GM12878 (cell line): Measurements from ENCODE around the gene SLC38A1. TPM values are rescaled to one million over a fixed set of nuclear protein-coding genes. Genes with fewer than 3 reads are reported as not detected.

Experiments used
- ATAC-seq: fragments of 200-7000 bp; cut with Tn5 transposase; 3 replicates; pipeline ENCODE4 v1.9.1; 2020; ENCODE audit warnings: mild to moderate bottlenecking, moderate library complexity
- BruUV-seq: library from RNA; stranded (reverse); fragments of 400-500 nt; replicated peaks from 2 replicates; lab custom pipeline; 2021; lab: Mats Ljungman, UMichigan
- CTCF ChIA-PET: fragments of 300-600 bp; sonication (Branson Sonifier 250); formaldehyde crosslinking; extraction: SDS; loops from one replicate; lab custom pipeline; 2021; ENCODE audit warnings: inconsistent platforms; lab: Yijun Ruan, JAX
- POLR2A ChIA-PET: fragments of 350-600 bp; formaldehyde crosslinking; extraction: SDS; loops from one replicate; lab custom pipeline; 2021; ENCODE audit warnings: inconsistent platforms; lab: Charles Lee
- RAD21 ChIA-PET: fragments of 300-600 bp; sonication (Branson Sonifier 250); formaldehyde crosslinking; loops from one replicate; lab custom pipeline; 2023; ENCODE audit warnings: antibody characterized with exemption; ENCODE audit not compliant: unreplicated experiment; lab: Charles Lee
- SMC1A ChIA-PET: fragments of 300-600 bp; sonication (Branson Sonifier 250); formaldehyde crosslinking; loops from one replicate; lab custom pipeline; 2023; ENCODE audit not compliant: unreplicated experiment, uncharacterized antibody; lab: Charles Lee
- DNase-seq: peaks from one replicate; pipeline ENCODE4 v3.0.0-alpha.2; 2011; ENCODE audit warnings: low read depth, low spot score
- FAIRE-seq: peaks from 3 replicates; lab custom pipeline; 2011; peaks lifted over from hg19 to GRCh38; lab: Jason Lieb, UNC
- H2AFZ ChIP-seq: 2 replicates; pipeline ENCODE4 v1.6.0; 2011; ENCODE audit warnings: low read depth, low read length, control low read depth; ENCODE audit not compliant: control insufficient read depth
- H3K27ac ChIP-seq: 2 replicates; pipeline ENCODE4 v1.5.1; 2011; ENCODE audit warnings: control low read depth; ENCODE audit not compliant: control insufficient read depth, insufficient read depth
- H3K27me3 ChIP-seq, 2 experiments: replicated peaks in 1 of 2; 2 replicates each; pipeline versions ENCODE4 v1.6.0 to v1.6.1; 2011; ENCODE audit warnings: low read length in 1 of 2; ENCODE audit not compliant: control insufficient read depth in 2 of 2, insufficient read depth in 2 of 2
- H3K36me3 ChIP-seq, 2 experiments: 2 replicates each; pipeline ENCODE4 v1.5.1; 2011; ENCODE audit warnings: low read length in 1 of 2; ENCODE audit not compliant: control insufficient read depth in 2 of 2, insufficient read depth in 2 of 2
- H3K4me1 ChIP-seq: 2 replicates; pipeline ENCODE4 v1.6.1; 2011; ENCODE audit warnings: mild to moderate bottlenecking, low read length, moderate library complexity, mixed read lengths; ENCODE audit not compliant: control insufficient read depth, insufficient read depth
- H3K4me2 ChIP-seq: 2 replicates; pipeline ENCODE4 v1.6.0; 2011; ENCODE audit warnings: control low read depth; ENCODE audit not compliant: control insufficient read depth, insufficient read depth
- H3K4me3 ChIP-seq: fragments of 200-600 bp; sonication (generic); 2 replicates; pipeline ENCODE4 v1.5.1; 2016
- H3K79me2 ChIP-seq: 2 replicates; pipeline ENCODE4 v1.6.0; 2011; ENCODE audit warnings: low read length; ENCODE audit not compliant: control insufficient read depth, insufficient read depth
- H3K9ac ChIP-seq: 2 replicates; pipeline ENCODE4 v1.8.0; 2011; ENCODE audit warnings: low read length, control low read depth, mixed read lengths; ENCODE audit not compliant: control insufficient read depth, insufficient read depth
- H3K9me3 ChIP-seq: replicated peaks from 3 replicates; pipeline ENCODE4 v1.5.1; 2011; ENCODE audit warnings: mild to moderate bottlenecking, low read length; ENCODE audit not compliant: control insufficient read depth, insufficient read depth
- H4K20me1 ChIP-seq: 2 replicates; pipeline ENCODE4 v1.6.0; 2011; ENCODE audit not compliant: control insufficient read depth, insufficient read depth
- ATF7 ChIP-seq: fragments of 450-650 bp; IDR thresholded peaks from 2 replicates; pipeline ENCODE4 v1.6.1; 2016; ENCODE audit warnings: low read depth, mild to moderate bottlenecking
- BHLHE40 ChIP-seq, 2 experiments: fragments of 450-650 bp in 1 of 2; IDR thresholded peaks; 2 replicates each; pipeline ENCODE4 v1.6.1; 2011 to 2017; ENCODE audit warnings: low read depth in 2 of 2, borderline replicate concordance in 1 of 2, improper control_type of control experiment in 1 of 2, low read length in 1 of 2, mild to moderate bottlenecking in 1 of 2
- NR2C1 ChIP-seq: fragments of 450-650 bp; IDR thresholded peaks from 2 replicates; pipeline ENCODE4 v1.6.1; 2017; ENCODE audit warnings: antibody characterized with exemption, mild to moderate bottlenecking, moderate library complexity
- PRDM15 ChIP-seq: fragments of 450-650 bp; formaldehyde crosslinking; IDR thresholded peaks from 2 replicates; pipeline ENCODE4 v1.4.0; 2020; ENCODE audit warnings: mild to moderate bottlenecking, moderate library complexity
- SMAD5 ChIP-seq: IDR thresholded peaks from 2 replicates; pipeline ENCODE4 v1.6.1; 2016; ENCODE audit warnings: antibody characterized with exemption, low read depth
- STAT1 ChIP-seq: fragments of 450-650 bp; conservative IDR thresholded peaks from 2 replicates; pipeline ENCODE4 v1.6.1; 2014; ENCODE audit warnings: antibody characterized with exemption, mild to moderate bottlenecking
- TCF3 ChIP-seq: IDR thresholded peaks from 2 replicates; pipeline ENCODE4 v1.6.1; 2012; ENCODE audit warnings: low read depth, mild to moderate bottlenecking, low read length, borderline replicate concordance; ENCODE audit not compliant: insufficient read depth
- ZNF207 ChIP-seq: fragments of 450-650 bp; IDR thresholded peaks from 2 replicates; pipeline ENCODE4 v1.6.1; 2014; ENCODE audit warnings: antibody characterized with exemption, mild to moderate bottlenecking, borderline replicate concordance
- WGBS: methylation state at CpG from one replicate; pipeline ENCODE4 v1.1.6; 2016; ENCODE audit warnings: low lambda C conversion rate; ENCODE audit not compliant: insufficient replicate concordance, insufficient coverage; ENCODE audit errors: missing lambda C conversion rate; 5-methylcytosine and 5-hydroxymethylcytosine counted together
- in situ Hi-C: fragments of 300-500 bp; cut with MboI; formaldehyde crosslinking; loops from 9 replicates; pipeline ENCODE4 v1.14.3; 2018; ENCODE audit warnings: mixed read lengths
- intact Hi-C: fragments of 100-400 bp; cut with micrococcal nuclease; formaldehyde crosslinking; loops from one replicate; pipeline ENCODE4 v1.14.2; 2022; ENCODE audit not compliant: unreplicated experiment
- polyA plus RNA-seq, 11 experiments: library from polyadenylated mRNA; depleted of rRNA in 4 of 11; unstranded in 6 of 11; stranded (reverse) in 5 of 11; fragments of >200 nt; fragmentation: Nextera tagmentation in 4 of 11; fragmentation: Illumina TruSeq in 1 of 11; extraction: Ambion mirVana in 4 of 11; extraction: Trizol in 1 of 11; gene quantifications; 1 replicate in 1 of 11; 2 replicates in 10 of 11; pipeline versions ENCODE4 v1.2.1 to v1.2.3, GENCODE V29; 2011 to 2016; ENCODE audit warnings: inconsistent platforms in 2 of 11, missing spikeins in 2 of 11, low read depth in 1 of 11
- total RNA-seq, 4 experiments: library from RNA; depleted of rRNA in 3 of 4; stranded (reverse); fragments of >200 nt in 3 of 4; fragmentation: Illumina TruSeq in 1 of 4; extraction: Trizol in 1 of 4; gene quantifications; 2 replicates each; pipeline versions ENCODE4 v1.2.1 to v1.2.3, GENCODE V29; 2013 to 2021
- TF ChIP-seq, protein P1 (sequence below): fragments of 450-650 bp; IDR thresholded peaks from 2 replicates; pipeline ENCODE4 v1.6.1; 2016; ENCODE audit warnings: mild to moderate bottlenecking, moderate library complexity, borderline replicate concordance
- TF ChIP-seq, protein P2 (sequence below): fragments of 450-650 bp; formaldehyde crosslinking; IDR thresholded peaks from 2 replicates; pipeline ENCODE4 v1.4.0; 2022; ENCODE audit warnings: mild to moderate bottlenecking, moderate library complexity

The SLC38A1 gene
- total and polyA plus RNA-seq, 10 of the 15 experiments (the other 5 are each of a cell fraction or from before 2014, with no cell fraction given): 38.1 to 191 (median 144) TPM

GRCh38 chr12:46134205-46134811 lies 134.5 kb downstream of the SLC38A1 start:
- Histone ChIP-seq H3K4me1 (no peaks in the 10 kb centered on the region), H3K4me2 (no peak overlapping the region), H3K9ac (no peak overlapping the region), H3K27ac (no peak overlapping the region), H3K79me2 (no peaks in the 10 kb centered on the region), H3K9me3 (no peaks in the 10 kb centered on the region), H3K27me3 (no peaks in the 10 kb centered on the region; a peak in 1 of 4 replicates), H3K4me3 (no peak overlapping the region), H2AFZ (no peak overlapping the region), H4K20me1 (no peaks in the 10 kb centered on the region), H3K36me3 (no peaks in the 10 kb centered on the region)
- SMC1A ChIA-PET: interaction anchor here (0.8 to 2.0 kb wide), 2 partner anchors 9 to 25 kb away, joined by 5 to 8 read pairs; no protein-coding TSS in a partner anchor
- no peak for FAIRE-seq
- BruUV-seq: no TSS peak
- in situ Hi-C loops: loop anchor here (25.0 kb wide), 2 partner anchors 528 to 878 kb away; no protein-coding TSS in a partner anchor
- WGBS: 18% methylated on average over 2 of the region's 2 CpGs
- POLR2A ChIA-PET: no interaction called here
- no peak for ATAC-seq
- RAD21 ChIA-PET: interaction anchor here (1.0 kb wide), 1 partner anchor 10 kb away, joined by 6 read pairs; no protein-coding TSS in a partner anchor
- no peak for DNase-seq
- intact Hi-C loops: loop anchor here (5.0 kb wide), 2 partner anchors 142 to 528 kb away; partner anchors contain the start of gene SCAF11
- CTCF ChIA-PET: interaction anchor here (1.2 to 4.1 kb wide), 2 partner anchors 9 to 65 kb away, joined by 3 to 30 read pairs; no protein-coding TSS in a partner anchor
- TF ChIP-seq SMAD5 (no peak), PRDM15 (CRISPR knock-in tag) (no peak), ZNF207 (no peak), TCF3 (no peak), NR2C1 (no peak), BHLHE40 (IDR thresholded peaks at IDR 0.05; ENCODE audit: borderline replicate concordance in 1 of 2, low read depth in 2 of 2, low read length in 1 of 2) (no peak), STAT1 (no peak), ATF7 (no peak)
- TF ChIP-seq, protein P1, sequence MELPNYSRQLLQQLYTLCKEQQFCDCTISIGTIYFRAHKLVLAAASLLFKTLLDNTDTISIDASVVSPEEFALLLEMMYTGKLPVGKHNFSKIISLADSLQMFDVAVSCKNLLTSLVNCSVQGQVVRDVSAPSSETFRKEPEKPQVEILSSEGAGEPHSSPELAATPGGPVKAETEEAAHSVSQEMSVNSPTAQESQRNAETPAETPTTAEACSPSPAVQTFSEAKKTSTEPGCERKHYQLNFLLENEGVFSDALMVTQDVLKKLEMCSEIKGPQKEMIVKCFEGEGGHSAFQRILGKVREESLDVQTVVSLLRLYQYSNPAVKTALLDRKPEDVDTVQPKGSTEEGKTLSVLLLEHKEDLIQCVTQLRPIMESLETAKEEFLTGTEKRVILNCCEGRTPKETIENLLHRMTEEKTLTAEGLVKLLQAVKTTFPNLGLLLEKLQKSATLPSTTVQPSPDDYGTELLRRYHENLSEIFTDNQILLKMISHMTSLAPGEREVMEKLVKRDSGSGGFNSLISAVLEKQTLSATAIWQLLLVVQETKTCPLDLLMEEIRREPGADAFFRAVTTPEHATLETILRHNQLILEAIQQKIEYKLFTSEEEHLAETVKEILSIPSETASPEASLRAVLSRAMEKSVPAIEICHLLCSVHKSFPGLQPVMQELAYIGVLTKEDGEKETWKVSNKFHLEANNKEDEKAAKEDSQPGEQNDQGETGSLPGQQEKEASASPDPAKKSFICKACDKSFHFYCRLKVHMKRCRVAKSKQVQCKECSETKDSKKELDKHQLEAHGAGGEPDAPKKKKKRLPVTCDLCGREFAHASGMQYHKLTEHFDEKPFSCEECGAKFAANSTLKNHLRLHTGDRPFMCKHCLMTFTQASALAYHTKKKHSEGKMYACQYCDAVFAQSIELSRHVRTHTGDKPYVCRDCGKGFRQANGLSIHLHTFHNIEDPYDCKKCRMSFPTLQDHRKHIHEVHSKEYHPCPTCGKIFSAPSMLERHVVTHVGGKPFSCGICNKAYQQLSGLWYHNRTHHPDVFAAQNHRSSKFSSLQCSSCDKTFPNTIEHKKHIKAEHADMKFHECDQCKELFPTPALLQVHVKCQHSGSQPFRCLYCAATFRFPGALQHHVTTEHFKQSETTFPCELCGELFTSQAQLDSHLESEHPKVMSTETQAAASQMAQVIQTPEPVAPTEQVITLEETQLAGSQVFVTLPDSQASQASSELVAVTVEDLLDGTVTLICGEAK: no peak
- TF ChIP-seq, protein P2, sequence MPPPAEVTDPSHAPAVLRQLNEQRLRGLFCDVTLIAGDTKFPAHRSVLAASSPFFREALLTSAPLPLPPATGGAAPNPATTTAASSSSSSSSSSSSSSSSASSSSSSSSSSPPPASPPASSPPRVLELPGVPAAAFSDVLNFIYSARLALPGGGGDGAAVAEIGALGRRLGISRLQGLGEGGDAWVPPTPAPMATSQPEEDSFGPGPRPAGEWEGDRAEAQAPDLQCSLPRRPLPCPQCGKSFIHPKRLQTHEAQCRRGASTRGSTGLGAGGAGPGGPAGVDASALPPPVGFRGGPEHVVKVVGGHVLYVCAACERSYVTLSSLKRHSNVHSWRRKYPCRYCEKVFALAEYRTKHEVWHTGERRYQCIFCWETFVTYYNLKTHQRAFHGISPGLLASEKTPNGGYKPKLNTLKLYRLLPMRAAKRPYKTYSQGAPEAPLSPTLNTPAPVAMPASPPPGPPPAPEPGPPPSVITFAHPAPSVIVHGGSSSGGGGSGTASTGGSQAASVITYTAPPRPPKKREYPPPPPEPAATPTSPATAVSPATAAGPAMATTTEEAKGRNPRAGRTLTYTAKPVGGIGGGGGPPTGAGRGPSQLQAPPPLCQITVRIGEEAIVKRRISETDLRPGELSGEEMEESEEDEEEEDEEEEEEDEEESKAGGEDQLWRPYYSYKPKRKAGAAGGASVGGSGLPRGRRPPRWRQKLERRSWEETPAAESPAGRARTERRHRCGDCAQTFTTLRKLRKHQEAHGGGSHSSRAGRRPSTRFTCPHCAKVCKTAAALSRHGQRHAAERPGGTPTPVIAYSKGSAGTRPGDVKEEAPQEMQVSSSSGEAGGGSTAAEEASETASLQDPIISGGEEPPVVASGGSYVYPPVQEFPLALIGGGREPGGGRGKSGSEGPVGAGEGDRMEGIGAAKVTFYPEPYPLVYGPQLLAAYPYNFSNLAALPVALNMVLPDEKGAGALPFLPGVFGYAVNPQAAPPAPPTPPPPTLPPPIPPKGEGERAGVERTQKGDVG (CRISPR knock-in tag): no peak
